Measurements from ENCODE around the gene NGEF.

DNA sequence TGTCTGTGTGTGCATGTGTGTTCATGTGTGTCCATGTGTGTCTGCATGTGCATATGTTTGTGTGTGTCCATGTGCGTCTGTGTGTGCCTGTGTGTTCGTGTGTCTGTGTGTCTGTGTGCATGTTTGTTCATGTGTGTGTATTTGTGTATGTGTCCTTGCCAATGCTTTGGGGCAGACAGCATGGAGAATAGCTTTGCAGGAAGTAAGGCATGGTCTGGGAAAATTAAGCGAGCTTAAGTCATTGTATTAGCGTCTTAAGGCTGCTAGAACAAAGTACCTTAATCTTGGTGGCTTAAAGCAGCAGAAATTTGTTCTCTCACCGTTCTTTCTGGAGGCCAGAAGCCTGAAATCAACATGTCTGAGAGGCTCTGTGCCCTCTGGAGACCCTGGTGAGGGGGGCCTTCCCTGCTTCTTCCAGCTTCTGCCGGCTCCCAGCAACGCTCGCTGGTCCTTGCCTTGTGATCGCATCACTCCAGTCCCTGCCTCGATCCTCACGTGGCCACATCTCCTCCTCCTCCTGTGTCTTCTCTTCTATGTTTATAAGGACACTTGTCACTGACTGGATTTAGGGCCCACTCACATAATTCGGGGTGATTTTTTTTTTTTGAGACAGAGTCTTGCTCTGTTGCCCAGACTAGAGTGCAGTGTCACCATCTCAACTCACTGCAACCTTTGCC, 23.2 kb upstream of the NGEF start:
- TF ChIP-seq EP300 (IDR thresholded peaks at IDR 0.05; ENCODE audit: borderline replicate concordance in 1 of 2, low read depth in 1 of 2, low read length in 1 of 2) (no peak), POLR2AphosphoS5 (IDR thresholded peaks at IDR 0.05; ENCODE audit: low read depth, low read length) (no peak)
- TF ChIP-seq, protein P1, sequence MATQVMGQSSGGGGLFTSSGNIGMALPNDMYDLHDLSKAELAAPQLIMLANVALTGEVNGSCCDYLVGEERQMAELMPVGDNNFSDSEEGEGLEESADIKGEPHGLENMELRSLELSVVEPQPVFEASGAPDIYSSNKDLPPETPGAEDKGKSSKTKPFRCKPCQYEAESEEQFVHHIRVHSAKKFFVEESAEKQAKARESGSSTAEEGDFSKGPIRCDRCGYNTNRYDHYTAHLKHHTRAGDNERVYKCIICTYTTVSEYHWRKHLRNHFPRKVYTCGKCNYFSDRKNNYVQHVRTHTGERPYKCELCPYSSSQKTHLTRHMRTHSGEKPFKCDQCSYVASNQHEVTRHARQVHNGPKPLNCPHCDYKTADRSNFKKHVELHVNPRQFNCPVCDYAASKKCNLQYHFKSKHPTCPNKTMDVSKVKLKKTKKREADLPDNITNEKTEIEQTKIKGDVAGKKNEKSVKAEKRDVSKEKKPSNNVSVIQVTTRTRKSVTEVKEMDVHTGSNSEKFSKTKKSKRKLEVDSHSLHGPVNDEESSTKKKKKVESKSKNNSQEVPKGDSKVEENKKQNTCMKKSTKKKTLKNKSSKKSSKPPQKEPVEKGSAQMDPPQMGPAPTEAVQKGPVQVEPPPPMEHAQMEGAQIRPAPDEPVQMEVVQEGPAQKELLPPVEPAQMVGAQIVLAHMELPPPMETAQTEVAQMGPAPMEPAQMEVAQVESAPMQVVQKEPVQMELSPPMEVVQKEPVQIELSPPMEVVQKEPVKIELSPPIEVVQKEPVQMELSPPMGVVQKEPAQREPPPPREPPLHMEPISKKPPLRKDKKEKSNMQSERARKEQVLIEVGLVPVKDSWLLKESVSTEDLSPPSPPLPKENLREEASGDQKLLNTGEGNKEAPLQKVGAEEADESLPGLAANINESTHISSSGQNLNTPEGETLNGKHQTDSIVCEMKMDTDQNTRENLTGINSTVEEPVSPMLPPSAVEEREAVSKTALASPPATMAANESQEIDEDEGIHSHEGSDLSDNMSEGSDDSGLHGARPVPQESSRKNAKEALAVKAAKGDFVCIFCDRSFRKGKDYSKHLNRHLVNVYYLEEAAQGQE (IDR thresholded peaks at IDR 0.05; ENCODE audit: low read depth, low read length), result no peak
- TF ChIP-seq, protein P2, sequence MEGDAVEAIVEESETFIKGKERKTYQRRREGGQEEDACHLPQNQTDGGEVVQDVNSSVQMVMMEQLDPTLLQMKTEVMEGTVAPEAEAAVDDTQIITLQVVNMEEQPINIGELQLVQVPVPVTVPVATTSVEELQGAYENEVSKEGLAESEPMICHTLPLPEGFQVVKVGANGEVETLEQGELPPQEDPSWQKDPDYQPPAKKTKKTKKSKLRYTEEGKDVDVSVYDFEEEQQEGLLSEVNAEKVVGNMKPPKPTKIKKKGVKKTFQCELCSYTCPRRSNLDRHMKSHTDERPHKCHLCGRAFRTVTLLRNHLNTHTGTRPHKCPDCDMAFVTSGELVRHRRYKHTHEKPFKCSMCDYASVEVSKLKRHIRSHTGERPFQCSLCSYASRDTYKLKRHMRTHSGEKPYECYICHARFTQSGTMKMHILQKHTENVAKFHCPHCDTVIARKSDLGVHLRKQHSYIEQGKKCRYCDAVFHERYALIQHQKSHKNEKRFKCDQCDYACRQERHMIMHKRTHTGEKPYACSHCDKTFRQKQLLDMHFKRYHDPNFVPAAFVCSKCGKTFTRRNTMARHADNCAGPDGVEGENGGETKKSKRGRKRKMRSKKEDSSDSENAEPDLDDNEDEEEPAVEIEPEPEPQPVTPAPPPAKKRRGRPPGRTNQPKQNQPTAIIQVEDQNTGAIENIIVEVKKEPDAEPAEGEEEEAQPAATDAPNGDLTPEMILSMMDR (IDR thresholded peaks at IDR 0.05), result no peak
